Thyroid gland (tissue), 4 donors: ENCODE data around the gene HAUS3. TPM values are rescaled to one million over a fixed set of nuclear protein-coding genes. Genes with fewer than 3 reads are reported as not detected.

Experiments used
- DNase-seq, 2 donors: peaks; one replicate each; pipeline ENCODE4 v3.0.0-alpha.2; 2019
- H3K27ac ChIP-seq, 3 donors: fragments of 200-600 bp; sonication (generic); 1 replicate in 2 of 3; 2 replicates in 1 of 3; pipeline ENCODE4 v1.5.1; 2016 to 2019; ENCODE audit warnings: mild to moderate bottlenecking in 1 of 3, moderate library complexity in 1 of 3
- H3K27me3 ChIP-seq: fragments of 200-600 bp; sonication (generic); one replicate; pipeline ENCODE4 v1.5.1; 2019
- H3K36me3 ChIP-seq, 2 donors: fragments of 200-600 bp; sonication (generic); one replicate each; pipeline ENCODE4 v1.5.1; 2016 to 2019
- H3K4me1 ChIP-seq, 2 donors: fragments of 200-600 bp; sonication (generic); one replicate each; pipeline ENCODE4 v1.5.1; 2017 to 2019
- H3K4me3 ChIP-seq, 3 donors: fragments of 200-600 bp; sonication (generic); replicated peaks in 1 of 3; 1 replicate in 2 of 3; 2 replicates in 1 of 3; pipeline ENCODE4 v1.5.1; 2016; ENCODE audit warnings: mild to moderate bottlenecking in 1 of 3
- H3K9me3 ChIP-seq: fragments of 200-600 bp; sonication (generic); one replicate; pipeline ENCODE4 v1.5.1; 2017
- CTCF ChIP-seq, 6 experiments: fragments of 200-600 bp in 3 of 6; fragments of 450-650 bp in 3 of 6; sonication (generic) in 3 of 6; IDR thresholded peaks; one replicate each; pipeline ENCODE4 v1.5.1; 2016 to 2019; ENCODE audit warnings: antibody characterized with exemption in 6 of 6, mild to moderate bottlenecking in 2 of 6, inconsistent platforms in 1 of 6, moderate library complexity in 1 of 6
- POLR2A ChIP-seq, 2 donors: fragments of 450-650 bp; IDR thresholded peaks; one replicate each; pipeline ENCODE4 v1.6.1; 2017; ENCODE audit warnings: antibody characterized with exemption in 2 of 2, mild to moderate bottlenecking in 2 of 2, moderate library complexity in 1 of 2
- WGBS, 2 donors: methylation state at CpG; one replicate each; pipeline ENCODE4 v1.1.5; 2017; 5-methylcytosine and 5-hydroxymethylcytosine counted together
- intact Hi-C: fragments of 100-400 bp; cut with DNase I; formaldehyde crosslinking; loops from one replicate; pipeline ENCODE4 v1.15.1; 2023
- total RNA-seq, 4 donors: library from RNA; depleted of rRNA; stranded (reverse); fragments of >200 nt; gene quantifications; one replicate each; pipeline ENCODE4 v1.2.3, GENCODE V29; 2016

HAUS3 gene
- total RNA-seq, 4 donors from 2014 or later, result 13.0 to 30.0 (median 17.0) TPM

- Histone ChIP-seq H3K9me3 (no peaks in the 10 kb centered on the region), H3K36me3 (no peaks in the 10 kb centered on the region), H3K4me1 (no peaks in the 10 kb centered on the region), H3K27me3 (no peaks in the 10 kb centered on the region), H3K27ac (no peak overlapping the region), H3K4me3 (no peak overlapping the region)
- TF ChIP-seq POLR2A (IDR thresholded peaks at IDR 0.05) (no peak), CTCF (IDR thresholded peaks at IDR 0.05) (no peak)
- intact Hi-C loops, result no loop called here
- 83 to 91% methylated on average over 4 to 5 of the region's 6 CpGs for WGBS, 2 donors
- DNase-seq, result no peak
Observed at GRCh38 chr4:2272828-2273120, 30.9 kb upstream of the HAUS3 start.

GRCh38 chr4:2272026-2272827 is 30.3 kb upstream of the HAUS3 start:
- H3K27me3 ChIP-seq, result no peaks in the 10 kb centered on the region
- no peak overlapping the region for H3K27ac ChIP-seq
- intact Hi-C loops, result no loop called here
- H3K4me3 ChIP-seq, result no peak overlapping the region
- WGBS, 2 donors, result 91 to 94% methylated on average over 18 to 23 of the region's 25 CpGs
- DNase-seq, result no peak
- H3K4me1 ChIP-seq, result no peaks in the 10 kb centered on the region
- no peaks in the 10 kb centered on the region for H3K9me3 ChIP-seq
- no peaks in the 10 kb centered on the region for H3K36me3 ChIP-seq
- no peak for TF ChIP-seq POLR2A (IDR thresholded peaks at IDR 0.05)
- TF ChIP-seq CTCF (IDR thresholded peaks at IDR 0.05), result no peak

GRCh38 chr4:2271279-2272025 is 29.5 kb upstream of the HAUS3 start:
- Histone ChIP-seq H3K36me3 (no peaks in the 10 kb centered on the region), H3K4me1 (peaks cover 4% of the 10 kb centered on the region in 2 donors), H3K4me3 (no peak overlapping the region), H3K27ac (no peak overlapping the region), H3K9me3 (no peaks in the 10 kb centered on the region), H3K27me3 (no peaks in the 10 kb centered on the region)
- 89 to 94% methylated on average over 9 to 10 of the region's 27 CpGs for WGBS, 2 donors
- intact Hi-C loops, result no loop called here
- no peak for DNase-seq
- TF ChIP-seq POLR2A (IDR thresholded peaks at IDR 0.05) (no peak), CTCF (IDR thresholded peaks at IDR 0.05) (no peak)

- Histone ChIP-seq H3K4me3 (no peak overlapping the region), H3K27ac (no peak overlapping the region), H3K9me3 (no peaks in the 10 kb centered on the region), H3K27me3 (no peaks in the 10 kb centered on the region), H3K4me1 (peaks cover 11 to 13% of the 10 kb centered on the region in 2 donors), H3K36me3 (no peaks in the 10 kb centered on the region)
- intact Hi-C loops, result no loop called here
- no peak for TF ChIP-seq POLR2A (IDR thresholded peaks at IDR 0.05)
- no peak for TF ChIP-seq CTCF (IDR thresholded peaks at IDR 0.05)
- DNase-seq, result no peak
- WGBS, 2 donors, result 94 to 96% methylated on average over 17 to 25 of the region's 34 CpGs
Observed at GRCh38 chr4:2270341-2271165, 28.6 kb upstream of the HAUS3 start.
